ENCODE data around the gene TMEM80.
"Not testable (repeated sequence)": the region's sequence is repeated elsewhere in the genome, so short reads cannot be mapped to it uniquely, and the experiment has no call there.

TMEM80 gene

DNA sequence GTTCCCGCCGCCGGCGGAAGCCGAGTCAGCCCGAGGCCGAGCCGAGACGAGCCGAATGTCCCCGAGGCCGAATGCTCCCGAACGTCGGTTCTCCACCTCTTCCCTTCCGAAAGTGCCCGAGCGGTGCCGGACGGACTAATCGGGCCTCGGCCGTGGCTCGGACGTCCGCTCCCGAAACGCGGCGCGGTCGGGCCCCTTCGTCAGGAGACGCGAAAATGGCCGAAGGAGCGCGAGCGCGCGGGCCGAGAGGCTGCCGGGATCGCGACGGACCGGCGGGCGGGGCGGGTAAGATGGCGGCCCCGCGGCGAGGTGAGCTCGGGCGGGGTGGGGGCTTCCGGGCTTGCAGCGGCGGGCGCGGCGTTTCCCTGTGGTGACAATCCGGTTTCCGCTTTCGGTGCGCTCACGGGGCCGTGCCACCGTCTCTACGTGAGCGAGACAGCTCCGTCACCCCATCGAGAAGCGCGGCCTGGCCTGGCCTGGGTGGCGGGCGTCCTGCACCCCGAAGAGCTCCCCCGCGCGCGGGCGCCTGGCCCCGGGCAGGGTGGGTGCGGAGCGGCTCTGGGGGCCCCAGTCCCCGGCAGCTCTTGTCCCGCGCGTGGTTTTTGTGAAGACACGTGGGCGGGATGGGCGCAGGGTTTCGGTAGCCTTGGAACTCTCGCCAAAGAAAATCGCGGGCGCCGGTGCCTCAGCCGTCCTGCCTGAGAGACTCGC lies at the start of gene TMEM80:
TSS of gene TMEM80 (plus strand) at position 279 of the 711 bp plus-strand sequence. CDS start at position 291, 12 bp downstream.
- DNase-seq, result peak; percentile 83

DNA sequence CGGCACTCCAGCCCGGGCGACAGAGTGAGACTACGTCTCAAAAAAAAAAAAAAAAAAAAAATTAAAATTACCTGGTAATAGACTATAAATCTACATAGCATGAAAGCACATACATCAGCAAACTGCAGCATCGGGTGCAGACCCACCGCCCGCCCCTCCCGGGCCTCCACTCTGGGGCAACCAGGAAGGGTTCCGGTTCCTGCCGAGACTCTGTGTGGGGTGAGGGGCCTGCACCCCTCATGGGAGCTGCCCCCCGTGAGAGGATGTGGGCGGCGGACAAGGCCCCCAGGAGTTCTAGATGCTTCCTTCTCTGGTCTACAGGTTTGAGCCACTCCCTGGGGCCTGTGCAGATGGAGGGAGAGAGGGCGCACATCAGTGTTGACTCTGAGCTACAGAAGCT lies 49.4 kb upstream of the TMEM80 start:
- DNase-seq, result no peak

DNA sequence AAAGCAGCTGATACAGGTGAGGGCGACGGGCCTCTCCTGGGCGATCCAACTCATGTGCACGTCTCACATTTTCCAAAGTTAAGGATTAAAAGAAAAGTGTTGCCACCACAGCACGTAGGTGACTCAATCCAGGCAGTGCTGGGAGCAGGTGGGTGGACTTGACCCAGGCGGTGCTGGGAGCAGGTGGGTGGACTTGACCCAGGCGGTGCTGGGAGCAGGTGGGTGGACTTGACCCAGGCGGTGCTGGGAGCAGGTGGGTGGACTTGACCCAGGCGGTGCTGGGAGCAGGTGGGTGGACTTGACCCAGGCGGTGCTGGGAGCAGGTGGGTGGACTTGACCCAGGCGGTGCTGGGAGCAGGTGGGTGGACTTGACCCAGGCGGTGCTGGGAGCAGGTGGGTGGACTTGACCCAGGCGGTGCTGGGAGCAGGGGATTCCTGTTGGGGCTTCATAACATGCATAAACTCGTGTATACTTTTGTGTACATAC lies 47.9 kb upstream of the TMEM80 start:
- not testable (repeated sequence) for DNase-seq

DNA sequence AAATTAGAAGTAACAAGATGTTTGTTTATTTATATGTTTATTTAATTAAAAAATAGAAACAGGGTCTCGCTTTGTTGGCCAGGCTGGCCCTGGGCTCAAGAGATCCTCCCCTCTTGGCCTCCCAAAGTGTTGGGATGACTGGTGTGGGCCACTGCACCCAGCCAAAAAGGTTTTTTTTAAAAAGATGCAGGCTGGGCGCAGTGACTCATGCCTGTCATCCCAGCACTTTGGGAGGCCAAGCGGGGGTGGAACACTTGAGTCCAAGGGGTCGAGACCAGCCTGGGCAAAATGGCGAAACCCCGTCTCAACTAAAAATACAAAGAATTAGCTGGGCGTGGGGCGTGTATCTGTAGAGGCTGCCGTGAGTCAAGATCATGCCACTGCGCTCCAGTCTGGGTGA lies 45.1 kb upstream of the TMEM80 start:
- DNase-seq, result no peak

DNA sequence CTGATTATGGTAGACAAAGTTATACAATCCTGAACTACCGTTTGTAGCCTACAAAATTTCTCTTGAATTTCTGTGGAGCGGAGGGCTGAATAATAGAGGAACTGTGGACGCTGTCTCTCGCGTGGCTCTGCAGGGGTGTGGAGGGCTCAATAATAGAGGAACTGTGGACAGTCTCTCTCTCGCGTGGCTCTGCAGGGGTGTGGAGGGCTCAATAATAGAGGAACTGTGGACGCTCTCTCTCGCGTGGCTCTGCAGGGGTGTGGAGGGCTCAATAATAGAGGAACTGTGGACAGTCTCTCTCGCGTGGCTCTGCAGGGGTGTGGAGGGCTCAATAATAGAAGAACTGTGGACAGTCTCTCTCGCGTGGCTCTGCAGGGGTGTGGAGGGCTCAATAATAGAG lies 42.5 kb upstream of the TMEM80 start:
- DNase-seq, result not testable (repeated sequence)

DNA sequence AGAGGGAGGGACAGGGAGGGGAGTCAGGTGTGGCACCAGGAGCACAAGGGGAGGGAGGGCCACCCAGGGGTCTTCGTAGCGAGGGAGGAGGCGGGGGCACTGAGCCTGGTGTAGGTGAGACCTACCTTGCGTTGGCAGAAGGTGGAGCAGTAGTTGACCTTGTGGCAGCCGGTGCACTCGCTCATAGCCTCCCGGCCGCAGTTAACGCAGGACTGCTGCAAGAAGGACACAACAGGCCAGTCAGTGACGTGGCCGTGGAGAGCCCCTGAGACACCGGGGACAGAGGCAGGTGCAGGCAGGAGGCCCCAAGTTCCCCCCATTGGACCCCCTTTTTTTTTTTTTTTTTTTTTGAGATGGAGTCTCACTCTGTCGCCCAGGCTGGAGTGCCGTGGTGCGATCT lies 41.8 kb upstream of the TMEM80 start:
- no peak for DNase-seq

DNA sequence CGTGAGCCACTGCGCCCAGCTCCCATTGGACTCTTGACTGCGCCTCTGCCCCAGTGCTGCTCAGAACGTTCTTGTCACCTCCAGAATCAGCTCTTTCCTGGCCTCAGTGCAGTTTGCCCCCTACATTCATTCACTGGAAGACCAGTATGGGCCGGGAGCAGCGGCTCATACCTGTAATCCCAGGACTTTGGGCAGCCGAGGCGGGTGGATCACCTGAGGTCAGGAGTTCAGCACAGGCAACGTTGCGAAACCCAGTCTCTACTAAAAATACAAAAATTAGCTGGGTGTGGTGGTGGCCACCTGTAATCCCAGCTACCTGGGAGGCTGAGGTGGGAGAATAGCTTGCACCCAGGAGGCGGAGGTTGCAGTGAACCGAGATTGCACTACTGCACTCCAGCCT lies 41.2 kb upstream of the TMEM80 start:
- not testable (repeated sequence) for DNase-seq

DNA sequence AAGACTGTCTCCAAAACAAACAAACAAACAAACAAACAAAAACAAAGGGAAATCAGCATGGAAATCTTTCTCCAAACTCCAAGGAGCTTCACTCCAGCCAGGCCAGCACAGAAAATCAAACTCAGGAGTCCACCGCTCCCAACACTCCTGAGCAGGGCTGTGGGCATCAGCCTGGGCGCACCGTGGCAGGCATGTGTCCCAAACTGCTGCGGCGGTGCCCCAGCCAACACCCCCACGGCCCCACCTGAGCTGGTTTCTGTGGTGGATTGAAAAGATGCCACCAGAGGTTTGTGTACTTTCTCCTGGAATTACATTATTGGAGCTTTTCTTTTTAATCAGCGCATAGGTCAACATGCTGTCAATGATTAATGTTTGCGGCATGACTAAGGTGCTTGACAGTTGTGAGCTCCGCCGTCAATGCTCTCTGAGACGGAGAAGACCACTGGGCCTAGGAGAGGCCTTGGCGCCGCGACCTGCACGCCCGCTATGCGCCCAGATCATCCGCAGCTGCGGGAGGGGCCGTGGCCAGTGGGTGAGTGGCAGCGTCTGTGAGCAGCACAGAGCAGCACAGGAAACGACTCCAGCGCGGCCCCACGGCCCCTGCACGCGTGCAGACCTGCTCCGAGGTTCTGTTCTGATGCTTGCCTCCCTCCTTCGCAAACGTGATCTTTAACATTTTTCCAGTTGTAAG lies 40.4 kb upstream of the TMEM80 start:
- no peak for DNase-seq

DNA sequence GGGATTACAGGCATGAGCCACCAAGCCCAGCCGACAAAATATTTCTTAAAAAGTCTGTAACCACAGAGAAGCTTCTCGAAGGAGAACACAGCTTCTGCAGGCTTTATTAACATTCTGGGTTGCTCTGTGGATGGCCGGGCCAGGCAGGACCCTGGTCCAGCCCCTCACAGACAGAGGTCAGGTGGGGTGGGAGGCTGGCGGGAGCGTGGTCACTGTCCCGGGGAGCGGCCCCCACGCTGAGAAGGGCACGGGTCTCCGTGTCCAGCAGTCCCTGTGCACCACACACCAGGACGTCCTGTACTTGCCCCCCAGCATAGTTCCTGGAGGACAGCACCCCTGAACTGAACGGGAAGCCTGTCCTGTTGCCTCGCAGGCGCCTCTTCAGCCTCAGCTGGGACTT lies 39.2 kb upstream of the TMEM80 start:
- no peak for DNase-seq

DNA sequence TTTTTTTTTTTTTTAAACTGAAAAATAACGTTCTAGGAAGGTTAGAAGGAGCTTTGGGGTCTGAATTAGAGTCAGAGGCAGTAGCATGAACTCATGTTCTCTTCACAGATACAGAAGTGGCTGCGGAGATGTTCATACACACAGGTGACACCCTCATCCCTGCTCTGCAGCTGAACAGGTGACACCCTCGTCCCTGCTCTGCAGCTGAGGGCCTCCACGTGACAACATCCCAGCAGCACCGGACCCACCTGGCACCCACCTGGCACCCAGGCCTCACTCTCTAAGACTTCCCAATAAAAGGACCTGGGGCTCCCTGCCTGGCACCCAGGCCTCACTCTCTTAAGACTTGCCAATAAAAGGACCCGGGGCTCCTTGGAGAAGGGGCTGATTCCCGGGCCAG lies 38.8 kb upstream of the TMEM80 start:
- DNase-seq, result no peak

DNA sequence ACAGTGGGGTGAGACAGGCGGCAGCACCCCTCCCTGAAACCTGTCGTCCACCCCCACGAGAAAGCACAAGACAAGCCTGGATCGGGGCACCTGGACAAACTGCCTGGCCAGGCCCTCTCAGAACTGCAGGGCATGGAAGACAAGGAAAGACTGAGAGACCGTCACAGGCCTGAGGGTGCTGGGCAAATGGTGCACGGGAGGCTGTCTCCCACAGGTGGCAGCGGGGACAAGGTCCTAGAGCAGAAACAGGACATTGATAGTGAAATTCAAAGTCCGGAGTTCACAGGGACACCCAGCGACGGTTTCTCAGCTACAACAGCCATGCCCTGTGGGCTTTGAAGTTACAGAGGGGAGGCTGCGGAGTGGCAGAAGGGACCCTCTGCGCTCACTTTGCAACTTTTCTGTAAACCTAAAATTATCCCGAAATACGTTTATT lies 37.9 kb upstream of the TMEM80 start:
- no peak for DNase-seq

DNA sequence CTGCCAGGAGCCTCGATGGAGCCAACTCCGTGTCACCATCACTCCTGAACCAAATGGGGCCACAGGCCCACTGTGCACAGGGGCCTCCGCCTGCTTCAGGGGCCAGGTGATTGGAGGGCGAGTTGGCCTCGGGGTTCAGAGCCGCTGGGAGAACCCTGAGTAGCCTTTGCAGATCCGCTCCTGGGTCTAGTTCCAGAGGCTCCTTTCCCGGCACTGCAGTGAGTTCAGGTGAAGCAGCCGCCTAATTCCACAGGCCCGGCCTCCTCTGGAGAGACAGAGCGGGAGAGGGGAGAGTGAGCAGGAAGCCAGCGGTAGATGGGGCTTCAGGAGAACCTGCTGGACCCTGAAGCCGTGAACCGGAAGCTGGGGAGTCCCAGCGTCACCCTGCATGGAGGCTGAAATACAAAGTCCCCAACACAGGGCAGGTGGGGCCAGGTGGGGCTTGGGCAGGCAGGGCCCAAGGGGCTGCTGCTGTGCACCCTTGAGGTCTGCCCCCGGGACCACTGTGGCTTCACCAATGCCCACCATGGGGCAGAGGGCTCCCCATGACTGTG lies 36.0 kb upstream of the TMEM80 start:
- DNase-seq, result no peak

DNA sequence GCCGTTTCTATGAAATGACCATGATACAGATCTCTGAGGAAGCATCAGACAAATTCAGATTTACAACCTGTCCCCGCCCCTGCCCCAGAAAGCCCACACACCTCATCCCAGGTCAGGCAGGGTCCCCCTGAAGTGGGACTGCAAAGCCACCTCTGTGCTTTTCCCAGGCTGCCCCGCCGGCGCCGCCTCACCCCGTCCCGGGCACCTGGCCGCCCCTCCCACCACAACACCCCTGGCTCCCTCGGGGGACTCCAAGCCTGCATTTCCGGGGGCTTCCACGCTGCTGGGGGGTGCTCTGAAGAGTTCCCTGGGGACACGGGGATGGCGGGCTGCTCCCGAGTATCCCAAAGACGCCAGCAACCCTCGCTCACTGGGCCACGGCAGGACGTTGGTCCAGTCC lies 35.3 kb upstream of the TMEM80 start:
- no peak for DNase-seq

DNA sequence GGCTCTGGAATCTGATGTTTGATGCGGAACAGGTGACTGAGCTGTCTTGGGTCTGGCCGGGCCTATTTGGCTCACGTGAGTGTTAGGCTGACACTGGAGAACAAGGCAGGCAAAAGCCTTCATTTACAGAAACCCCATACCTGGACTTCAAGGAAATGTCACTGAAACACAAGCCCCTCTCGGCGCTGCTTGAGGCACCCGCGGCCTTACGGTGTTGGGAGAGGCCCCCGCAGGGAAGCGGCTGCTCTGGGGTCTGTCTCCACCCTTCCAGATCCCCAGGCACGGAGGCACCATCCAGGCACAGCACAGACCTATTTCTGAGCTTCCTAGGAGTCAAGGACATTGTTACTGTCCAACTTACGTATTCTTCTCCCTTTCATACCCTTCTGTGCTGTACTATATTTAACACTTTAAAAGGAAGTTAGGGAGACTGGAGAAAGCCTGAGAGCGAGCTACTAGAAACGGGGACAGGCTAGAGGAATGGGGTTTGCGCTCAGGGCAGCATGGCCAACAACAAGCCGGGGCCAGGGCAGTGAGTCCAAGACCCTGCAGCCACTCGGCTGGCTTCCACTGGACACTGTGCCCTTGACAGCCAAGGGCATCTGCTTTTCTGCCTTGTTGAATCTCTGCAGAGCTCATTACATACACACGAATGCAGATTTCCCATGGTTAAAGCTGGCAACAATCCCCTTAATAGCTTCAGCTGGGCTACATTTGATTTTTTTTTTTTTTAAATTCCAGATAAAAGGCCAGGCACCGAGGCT lies 34.8 kb upstream of the TMEM80 start:
- no peak for DNase-seq

DNA sequence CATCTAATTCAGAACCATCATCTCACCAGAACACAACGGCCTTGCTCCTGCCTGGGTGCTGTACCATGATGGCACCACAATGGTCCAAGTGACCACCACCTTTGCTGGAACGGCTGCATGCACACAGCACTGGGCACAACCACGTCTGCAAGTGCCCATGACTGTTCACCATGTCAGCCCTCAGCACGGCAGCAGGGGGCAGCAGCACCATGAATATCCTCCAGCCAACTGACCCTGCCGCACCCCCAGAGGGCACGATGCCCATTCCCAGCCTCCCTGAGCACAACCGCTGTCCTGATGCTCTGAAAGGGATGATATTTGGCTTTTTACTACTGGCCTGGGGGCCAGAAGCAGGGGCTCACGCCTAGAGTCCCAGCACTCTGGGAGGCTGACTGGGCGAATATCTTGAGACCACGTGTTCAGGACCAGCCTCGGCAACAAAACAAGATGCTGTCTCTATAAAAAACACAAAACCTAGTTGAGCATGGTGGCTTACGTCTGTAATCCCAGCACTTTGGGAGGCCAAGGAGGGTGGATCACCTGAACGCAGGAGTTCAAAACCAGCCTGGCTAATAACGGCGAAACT lies 32.8 kb upstream of the TMEM80 start:
- no peak for DNase-seq

DNA sequence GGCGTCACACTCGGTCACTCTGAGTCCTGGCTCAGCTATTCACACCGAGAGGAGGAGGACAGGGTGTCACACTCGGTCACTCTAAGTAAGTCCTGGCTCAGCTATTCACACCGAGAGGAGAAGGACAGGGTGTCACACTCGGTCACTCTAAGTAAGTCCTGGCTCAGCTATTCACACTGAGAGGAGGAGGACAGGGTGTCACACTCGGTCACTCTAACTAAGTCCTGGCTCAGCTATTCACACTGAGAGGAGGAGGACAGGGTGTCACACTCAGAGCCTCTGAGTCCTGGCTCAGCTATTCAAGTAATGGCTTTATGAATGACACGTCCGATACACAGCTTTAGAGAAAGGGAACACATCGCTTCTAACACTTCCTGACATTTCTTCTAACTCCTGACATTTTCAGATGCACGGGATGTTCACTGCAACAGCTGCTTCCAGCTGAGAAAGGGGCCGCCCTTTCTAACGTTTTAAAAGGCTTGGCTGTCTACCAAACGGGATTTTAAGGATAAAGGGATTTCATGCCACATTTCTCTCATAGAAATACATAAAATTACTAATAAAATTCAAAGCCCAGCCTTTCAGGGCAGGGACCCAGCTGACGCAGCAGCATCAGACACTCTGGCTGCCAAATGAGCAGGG lies 30.4 kb upstream of the TMEM80 start:
- no peak for DNase-seq

DNA sequence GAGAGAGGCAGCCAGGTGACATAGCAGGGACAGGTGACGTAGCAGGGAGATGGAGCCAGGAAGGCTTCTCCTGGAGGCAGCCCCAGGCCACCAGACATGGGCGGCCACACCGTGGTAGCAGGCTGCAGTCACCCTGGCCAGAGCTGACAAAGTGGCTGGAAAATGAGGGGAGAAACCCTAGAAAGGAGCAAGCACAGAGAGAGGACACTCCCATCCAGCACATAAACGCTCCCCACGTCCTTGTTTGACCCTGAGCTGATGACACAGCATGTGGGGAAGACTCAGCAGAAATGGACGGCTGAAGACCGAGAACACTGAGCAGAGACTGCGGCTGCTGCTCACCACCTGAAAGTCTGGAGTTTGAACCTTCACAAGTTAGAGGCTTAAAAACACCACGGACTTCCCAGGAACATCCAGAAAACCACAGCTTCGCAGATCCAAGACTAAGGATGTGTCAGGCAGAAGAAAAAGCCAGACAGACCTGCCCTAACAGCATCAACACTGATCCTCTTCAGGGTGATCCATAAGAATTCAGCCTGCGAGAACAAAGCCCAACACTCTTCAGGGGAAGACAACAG lies 29.8 kb upstream of the TMEM80 start:
- DNase-seq, result no peak

DNA sequence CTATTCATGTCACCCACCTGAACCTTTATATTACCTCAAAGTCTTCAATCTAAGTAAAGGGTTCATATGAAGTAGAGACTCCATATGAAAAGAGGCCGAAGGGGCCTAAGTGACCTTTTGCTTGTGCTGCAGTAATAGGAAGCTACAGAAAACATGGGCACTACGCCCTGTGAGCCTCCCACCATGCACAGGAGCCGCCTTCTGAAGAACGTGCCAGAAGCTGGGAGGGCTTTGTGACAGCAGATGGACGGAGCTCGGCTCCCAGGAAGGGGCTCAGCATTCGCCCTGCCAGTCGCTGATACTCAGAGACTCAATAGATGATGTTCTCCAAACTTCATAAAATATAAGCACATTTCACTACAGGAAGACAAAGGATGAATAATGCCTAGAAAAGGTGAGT lies 21.8 kb upstream of the TMEM80 start:
- no peak for DNase-seq

DNA sequence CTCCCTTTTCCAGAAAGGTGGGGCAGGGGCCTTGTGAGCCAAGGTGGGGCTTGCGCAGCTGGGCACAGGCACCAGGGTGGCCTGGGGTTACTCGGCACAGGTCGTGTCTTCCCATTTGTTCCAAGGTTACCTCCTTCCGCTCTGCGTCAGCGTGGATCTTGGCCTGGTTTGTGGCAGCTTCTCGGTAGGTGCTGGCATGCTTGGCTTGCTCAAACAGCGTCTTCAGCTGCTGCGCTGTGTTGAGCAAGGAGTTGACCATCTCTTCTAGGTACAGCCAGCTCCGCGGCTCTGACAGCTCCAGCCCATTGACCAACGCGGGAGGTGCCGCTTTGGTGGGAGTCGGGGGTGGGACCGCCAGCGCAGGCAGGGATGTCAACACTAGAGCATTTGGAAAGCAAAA lies 21.2 kb upstream of the TMEM80 start:
- no peak for DNase-seq

DNA sequence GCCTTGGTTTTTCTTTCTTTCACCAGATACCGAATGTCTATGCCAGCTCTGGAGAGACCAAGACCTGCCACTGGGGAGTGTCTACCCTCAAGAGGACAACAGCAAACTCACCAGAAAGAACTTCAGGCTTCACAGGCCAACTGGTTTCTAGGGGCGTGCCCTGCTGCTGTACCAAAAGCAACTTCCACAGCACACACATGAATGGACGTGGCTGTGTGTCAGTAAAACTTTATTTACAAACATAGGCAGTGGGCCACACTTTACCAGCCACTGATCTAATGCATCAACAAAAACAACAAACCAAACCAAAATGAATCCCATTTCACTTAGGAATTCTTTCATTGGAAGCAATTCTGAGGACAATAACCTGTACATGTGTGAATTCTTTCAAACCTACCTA lies 17.3 kb upstream of the TMEM80 start:
- DNase-seq, result no peak

DNA sequence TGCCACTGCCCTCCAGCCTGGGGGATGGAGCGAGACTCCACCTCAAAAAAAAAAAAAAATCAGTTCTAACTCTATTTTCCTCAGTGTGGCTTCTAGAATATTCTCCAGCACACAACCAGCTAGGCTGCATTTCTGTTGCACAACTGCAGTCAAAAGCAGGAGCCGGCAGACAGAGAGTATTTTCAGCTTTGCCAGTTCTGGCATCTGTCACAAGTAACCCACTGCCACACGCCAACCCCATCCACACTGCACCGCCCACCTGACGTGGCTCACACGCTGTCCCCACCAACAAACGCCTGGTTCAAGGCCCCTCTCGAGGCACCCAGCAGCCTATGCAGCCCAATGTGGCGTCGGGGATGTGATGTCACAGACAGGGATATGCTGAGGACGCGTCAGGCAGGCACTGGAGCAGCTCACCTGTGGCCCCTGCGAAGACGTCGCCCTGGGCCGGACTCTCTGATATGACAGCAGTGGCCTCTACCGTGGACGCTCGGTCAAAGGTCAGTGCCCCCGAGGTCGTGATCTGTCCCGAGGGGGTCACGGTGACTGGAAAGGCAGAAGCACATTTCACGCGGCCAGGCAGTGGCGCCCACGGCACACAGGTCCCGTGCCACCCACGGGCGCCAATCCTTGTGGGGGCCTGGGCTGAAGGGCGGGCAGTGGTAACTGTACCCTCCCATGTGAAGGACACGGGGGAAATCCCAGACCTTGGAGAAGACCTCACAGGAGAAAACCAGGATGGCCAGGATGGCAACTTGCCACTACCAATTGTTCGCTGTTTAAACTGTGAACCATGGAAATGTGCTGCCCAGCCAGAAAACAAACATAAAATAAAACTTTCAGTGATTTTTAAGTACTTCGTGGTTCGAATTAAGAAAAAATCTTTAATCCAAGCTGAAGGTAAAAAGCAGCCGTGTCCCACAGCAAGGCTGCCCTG lies 16.1 kb upstream of the TMEM80 start:
- DNase-seq, result no peak

All from NCI-H2171 (cell line).